Ecto neural progenitor cell (in vitro differentiated cells): Measurements from ENCODE around the gene MAP3K7CL.

ENCODE experiments used
- DNase-seq: peaks from one replicate; pipeline ENCODE4 v3.0.0-alpha.2; 2018; ENCODE audit warnings: low spot score

Gene MAP3K7CL

GRCh38 chr21:29130270-29130969, at the start of gene MAP3K7CL:
Gene MAP3K7CL (plus strand): TSS chr21:29130644. CDS start chr21:29133345, 2,701 bp downstream.
- no peak for DNase-seq

GRCh38 chr21:29082046-29082815, 48.2 kb upstream of the MAP3K7CL start:
- no peak for DNase-seq

GRCh38 chr21:29083306-29083705, 47.1 kb upstream of the MAP3K7CL start:
- no peak for DNase-seq

- DNase-seq: no peak
These were observed 46.1 kb upstream of the MAP3K7CL start for GRCh38 chr21:29084372-29084771.

- DNase-seq: no peak
These were observed 45.2 kb upstream of the MAP3K7CL start for GRCh38 chr21:29085106-29085752.

- DNase-seq: no peak
These were observed 39.4 kb upstream of the MAP3K7CL start for GRCh38 chr21:29091033-29091432.

- no peak for DNase-seq
These were observed 38.1 kb upstream of the MAP3K7CL start for GRCh38 chr21:29092102-29092959.

- DNase-seq: no peak
These were observed 34.0 kb upstream of the MAP3K7CL start for GRCh38 chr21:29096218-29097015.

- DNase-seq: no peak
These were observed 32.3 kb upstream of the MAP3K7CL start for GRCh38 chr21:29098156-29098555.

- no peak for DNase-seq
These were observed 27.6 kb upstream of the MAP3K7CL start for GRCh38 chr21:29102791-29103257.

- DNase-seq: no peak
These were observed 26.2 kb upstream of the MAP3K7CL start for GRCh38 chr21:29104239-29104708.

GRCh38 chr21:29105218-29105617, 25.2 kb upstream of the MAP3K7CL start:
- DNase-seq: no peak

GRCh38 chr21:29114765-29115500, 15.5 kb upstream of the MAP3K7CL start:
- DNase-seq: no peak

- no peak for DNase-seq
These were observed 14.5 kb upstream of the MAP3K7CL start for GRCh38 chr21:29115899-29116298.

GRCh38 chr21:29117372-29117955, 13.0 kb upstream of the MAP3K7CL start:
- DNase-seq: no peak

- DNase-seq: no peak
These were observed 8.7 kb upstream of the MAP3K7CL start for GRCh38 chr21:29121759-29122158.

- no peak for DNase-seq
These were observed 5.8 kb upstream of the MAP3K7CL start for GRCh38 chr21:29124645-29125044.

- DNase-seq: no peak
These were observed 5.3 kb upstream of the MAP3K7CL start for GRCh38 chr21:29125191-29125590.

GRCh38 chr21:29125979-29126378, 4.5 kb upstream of the MAP3K7CL start:
- no peak for DNase-seq

GRCh38 chr21:29133241-29133640, 2.8 kb downstream of the MAP3K7CL start:
- no peak for DNase-seq
